SK-N-SH treated with all-trans-retinoic acid at 6 μM for 48 hours (cell line): ENCODE measurements around the gene EPHA6.

Experiments
- CSDC2 ChIP-seq: fragments of 250-450 bp; sonication (Bioruptor Pico); IDR thresholded peaks from 2 replicates; pipeline ENCODE4 v1.5.0; 2020; ENCODE audit warnings: mild to moderate bottlenecking, moderate library complexity
- ESRRG ChIP-seq: fragments of 250-450 bp; sonication (Bioruptor Pico); IDR thresholded peaks from 2 replicates; pipeline ENCODE4 v1.6.1; 2021; ENCODE audit warnings: mild to moderate bottlenecking
- GLIS3 ChIP-seq: fragments of 250-450 bp; sonication (Bioruptor Pico); IDR thresholded peaks from 2 replicates; pipeline ENCODE4 v1.5.0; 2020; ENCODE audit warnings: mild to moderate bottlenecking, moderate library complexity
- PATZ1 ChIP-seq: fragments of 250-450 bp; sonication (Bioruptor Pico); IDR thresholded peaks from 2 replicates; pipeline ENCODE4 v1.8.0; 2020; ENCODE audit warnings: mild to moderate bottlenecking, moderate library complexity, borderline replicate concordance
- PPARA ChIP-seq: fragments of 250-450 bp; sonication (Bioruptor Pico); IDR thresholded peaks from 2 replicates; pipeline ENCODE4 v1.5.0; 2020; ENCODE audit warnings: mild to moderate bottlenecking, borderline replicate concordance
- RARB ChIP-seq: fragments of 250-450 bp; sonication (Bioruptor Pico); IDR thresholded peaks from 2 replicates; pipeline ENCODE4 v1.8.0; 2021; ENCODE audit warnings: mild to moderate bottlenecking, moderate library complexity
- TOX ChIP-seq: fragments of 250-450 bp; sonication (Bioruptor Pico); IDR thresholded peaks from 2 replicates; pipeline ENCODE4 v1.8.0; 2021; ENCODE audit warnings: mild to moderate bottlenecking, moderate library complexity, borderline replicate concordance
- ZFP30 ChIP-seq: fragments of 450-650 bp; formaldehyde crosslinking; IDR thresholded peaks from 2 replicates; pipeline ENCODE4 v1.5.0; 2022; ENCODE audit warnings: mild to moderate bottlenecking, moderate library complexity
- ZNF565 ChIP-seq: fragments of 450-650 bp; formaldehyde crosslinking; conservative IDR thresholded peaks from 2 replicates; pipeline ENCODE4 v1.5.0; 2020; ENCODE audit warnings: low read depth, mild to moderate bottlenecking, moderate library complexity

GRCh38 chr3:97301114-97301513 lies 486.7 kb downstream of the EPHA6 start:
- no peak for TF ChIP-seq GLIS3 (CRISPR knock-in tag)
- no peak for TF ChIP-seq PATZ1 (CRISPR knock-in tag)
- no peak for TF ChIP-seq RARB (CRISPR knock-in tag)
- TF ChIP-seq PPARA (CRISPR knock-in tag): no peak
- no peak for TF ChIP-seq TOX
- no peak for TF ChIP-seq ZFP30
- TF ChIP-seq ESRRG (CRISPR knock-in tag): no peak
- TF ChIP-seq ZNF565 (CRISPR knock-in tag): no peak
- TF ChIP-seq CSDC2 (CRISPR knock-in tag): no peak
